Upper lobe of right lung (tissue), 1 donor: Measurements from ENCODE around the gene AP5S1. TPM values are rescaled to one million over a fixed set of nuclear protein-coding genes. Genes with fewer than 3 reads are reported as not detected.

Experiments
- ATAC-seq: fragments of 200-7000 bp; cut with Tn5 transposase; one replicate; pipeline ENCODE4 v1.9.1; 2020; ENCODE audit warnings: mild to moderate bottlenecking, moderate library complexity
- DNase-seq: peaks from one replicate; pipeline ENCODE4 v3.0.0-alpha.2; 2020
- H3K27ac ChIP-seq: fragments of 200-600 bp; one replicate; pipeline ENCODE4 v1.8.0; 2022
- H3K27me3 ChIP-seq: fragments of 200-600 bp; one replicate; pipeline ENCODE4 v1.8.0; 2022; ENCODE audit warnings: mild to moderate bottlenecking
- H3K36me3 ChIP-seq: fragments of 200-600 bp; one replicate; pipeline ENCODE4 v1.8.0; 2022
- H3K4me1 ChIP-seq: fragments of 200-600 bp; one replicate; pipeline ENCODE4 v1.8.0; 2022
- H3K4me3 ChIP-seq: fragments of 200-600 bp; one replicate; pipeline ENCODE4 v1.8.0; 2022; ENCODE audit warnings: mild to moderate bottlenecking
- H3K9me3 ChIP-seq: fragments of 200-600 bp; one replicate; pipeline ENCODE4 v1.8.0; 2022
- CTCF ChIP-seq: fragments of 200-600 bp; IDR thresholded peaks from one replicate; pipeline ENCODE4 v1.8.0; 2022; ENCODE audit warnings: antibody characterized with exemption
- intact Hi-C: fragments of 100-400 bp; cut with DNase I; formaldehyde crosslinking; loops from one replicate; pipeline ENCODE4 v1.11.0; 2022
- total RNA-seq: library from RNA; stranded (reverse); fragmentation: NEBNext Ultra II Directional; extraction: Animal tissue kit (Norgen Biotek cat#: 25700); gene quantifications from one replicate; pipeline ENCODE4 v1.2.1, GENCODE V29; 2021
- donor health status: DM: no; HTN: yes; CAD: no; lungs with severe emphysema.

The AP5S1 gene
- total RNA-seq, 1 donor from 2014 or later, result 13.1 TPM

- intact Hi-C loops, result no loop called here
- no peak for TF ChIP-seq CTCF
These were observed 26.5 kb downstream of the AP5S1 start, which contains the start of gene MAVS for GRCh38 chr20:3846740-3847428. Gene MAVS, plus strand, starts transcription at chr20:3846834. Its CDS starts 7,791 bp downstream, at chr20:3854625.

GRCh38 chr20:3847429-3847940 is 27.1 kb downstream of the AP5S1 start:
- intact Hi-C loops, result no loop called here
- H3K27ac ChIP-seq, result peak overlapping the region; percentile 97
- H3K27me3 ChIP-seq, result no peaks in the 10 kb centered on the region
- ATAC-seq (no peak), DNase-seq (no peak)
- no peak for TF ChIP-seq CTCF
- peak overlapping the region; percentile 99 for H3K4me3 ChIP-seq
- no peaks in the 10 kb centered on the region for H3K9me3 ChIP-seq
- H3K36me3 ChIP-seq, result no peaks in the 10 kb centered on the region
- peaks cover 15% of the 10 kb centered on the region for H3K4me1 ChIP-seq

More at GRCh38 chr20:3846740-3847428, 26.5 kb downstream of the AP5S1 start, which contains the start of gene MAVS:
- peak; percentile 96 for DNase-seq
- Histone ChIP-seq H3K9me3 (no peaks in the 10 kb centered on the region), H3K27me3 (no peaks in the 10 kb centered on the region), H3K36me3 (no peaks in the 10 kb centered on the region), H3K4me1 (peaks cover 15% of the 10 kb centered on the region), H3K27ac (peak within 1 kb of the TSS; percentile 97), H3K4me3 (peak within 1 kb of the TSS; percentile 99)
- ATAC-seq, result peak; percentile 98

- no peak overlapping the region for H3K27ac ChIP-seq
- H3K9me3 ChIP-seq, result no peaks in the 10 kb centered on the region
- no peaks in the 10 kb centered on the region for H3K27me3 ChIP-seq
- DNase-seq (no peak), ATAC-seq (no peak)
- no peak overlapping the region for H3K4me3 ChIP-seq
- H3K36me3 ChIP-seq, result no peaks in the 10 kb centered on the region
- peaks cover 15% of the 10 kb centered on the region for H3K4me1 ChIP-seq
- no peak for TF ChIP-seq CTCF
- intact Hi-C loops, result no loop called here
These were observed 28.2 kb downstream of the AP5S1 start for GRCh38 chr20:3848565-3848964.

- no peak overlapping the region for H3K27ac ChIP-seq
- no peak overlapping the region for H3K4me3 ChIP-seq
- peaks cover 44% of the 10 kb centered on the region for H3K36me3 ChIP-seq
- DNase-seq (no peak), ATAC-seq (peak; percentile 51)
- H3K9me3 ChIP-seq, result no peaks in the 10 kb centered on the region
- no peaks in the 10 kb centered on the region for H3K4me1 ChIP-seq
- intact Hi-C loops, result no loop called here
- no peak for TF ChIP-seq CTCF
- no peaks in the 10 kb centered on the region for H3K27me3 ChIP-seq
These were observed 34.1 kb downstream of the AP5S1 start for GRCh38 chr20:3854462-3854871.

GRCh38 chr20:3857405-3857804 is 37.1 kb downstream of the AP5S1 start:
- no peaks in the 10 kb centered on the region for H3K27me3 ChIP-seq
- H3K4me1 ChIP-seq, result no peaks in the 10 kb centered on the region
- ATAC-seq (no peak), DNase-seq (no peak)
- H3K36me3 ChIP-seq, result peaks cover 72% of the 10 kb centered on the region
- no peak overlapping the region for H3K4me3 ChIP-seq
- intact Hi-C loops, result no loop called here
- TF ChIP-seq CTCF, result no peak
- no peak overlapping the region for H3K27ac ChIP-seq
- H3K9me3 ChIP-seq, result no peaks in the 10 kb centered on the region
